GM12878 (cell line): Measurements from ENCODE around the gene XPC. TPM values are rescaled to one million over a fixed set of nuclear protein-coding genes. Genes with fewer than 3 reads are reported as not detected.

Source experiments
- ATAC-seq: fragments of 200-7000 bp; cut with Tn5 transposase; 3 replicates; pipeline ENCODE4 v1.9.1; 2020; ENCODE audit warnings: mild to moderate bottlenecking, moderate library complexity
- BruUV-seq: library from RNA; stranded (reverse); fragments of 400-500 nt; replicated peaks from 2 replicates; lab custom pipeline; 2021; lab: Mats Ljungman, UMichigan
- CTCF ChIA-PET: fragments of 300-600 bp; sonication (Branson Sonifier 250); formaldehyde crosslinking; extraction: SDS; loops from one replicate; lab custom pipeline; 2021; ENCODE audit warnings: inconsistent platforms; lab: Yijun Ruan, JAX
- POLR2A ChIA-PET: fragments of 350-600 bp; formaldehyde crosslinking; extraction: SDS; loops from one replicate; lab custom pipeline; 2021; ENCODE audit warnings: inconsistent platforms; lab: Charles Lee
- RAD21 ChIA-PET: fragments of 300-600 bp; sonication (Branson Sonifier 250); formaldehyde crosslinking; loops from one replicate; lab custom pipeline; 2023; ENCODE audit warnings: antibody characterized with exemption; ENCODE audit not compliant: unreplicated experiment; lab: Charles Lee
- SMC1A ChIA-PET: fragments of 300-600 bp; sonication (Branson Sonifier 250); formaldehyde crosslinking; loops from one replicate; lab custom pipeline; 2023; ENCODE audit not compliant: unreplicated experiment, uncharacterized antibody; lab: Charles Lee
- DNase-seq: peaks from one replicate; pipeline ENCODE4 v3.0.0-alpha.2; 2011; ENCODE audit warnings: low read depth, low spot score
- FAIRE-seq: peaks from 3 replicates; lab custom pipeline; 2011; peaks lifted over from hg19 to GRCh38; lab: Jason Lieb, UNC
- H2AFZ ChIP-seq: 2 replicates; pipeline ENCODE4 v1.6.0; 2011; ENCODE audit warnings: low read depth, low read length, control low read depth; ENCODE audit not compliant: control insufficient read depth
- H3K27ac ChIP-seq: 2 replicates; pipeline ENCODE4 v1.5.1; 2011; ENCODE audit warnings: control low read depth; ENCODE audit not compliant: control insufficient read depth, insufficient read depth
- H3K27me3 ChIP-seq, 2 experiments: replicated peaks in 1 of 2; 2 replicates each; pipeline versions ENCODE4 v1.6.0 to v1.6.1; 2011; ENCODE audit warnings: low read length in 1 of 2; ENCODE audit not compliant: control insufficient read depth in 2 of 2, insufficient read depth in 2 of 2
- H3K36me3 ChIP-seq, 2 experiments: 2 replicates each; pipeline ENCODE4 v1.5.1; 2011; ENCODE audit warnings: low read length in 1 of 2; ENCODE audit not compliant: control insufficient read depth in 2 of 2, insufficient read depth in 2 of 2
- H3K4me1 ChIP-seq: 2 replicates; pipeline ENCODE4 v1.6.1; 2011; ENCODE audit warnings: mild to moderate bottlenecking, low read length, moderate library complexity, mixed read lengths; ENCODE audit not compliant: control insufficient read depth, insufficient read depth
- H3K4me2 ChIP-seq: 2 replicates; pipeline ENCODE4 v1.6.0; 2011; ENCODE audit warnings: control low read depth; ENCODE audit not compliant: control insufficient read depth, insufficient read depth
- H3K4me3 ChIP-seq: fragments of 200-600 bp; sonication (generic); 2 replicates; pipeline ENCODE4 v1.5.1; 2016
- H3K79me2 ChIP-seq: 2 replicates; pipeline ENCODE4 v1.6.0; 2011; ENCODE audit warnings: low read length; ENCODE audit not compliant: control insufficient read depth, insufficient read depth
- H3K9ac ChIP-seq: 2 replicates; pipeline ENCODE4 v1.8.0; 2011; ENCODE audit warnings: low read length, control low read depth, mixed read lengths; ENCODE audit not compliant: control insufficient read depth, insufficient read depth
- H3K9me3 ChIP-seq: replicated peaks from 3 replicates; pipeline ENCODE4 v1.5.1; 2011; ENCODE audit warnings: mild to moderate bottlenecking, low read length; ENCODE audit not compliant: control insufficient read depth, insufficient read depth
- H4K20me1 ChIP-seq: 2 replicates; pipeline ENCODE4 v1.6.0; 2011; ENCODE audit not compliant: control insufficient read depth, insufficient read depth
- BHLHE40 ChIP-seq, 2 experiments: fragments of 450-650 bp in 1 of 2; IDR thresholded peaks; 2 replicates each; pipeline ENCODE4 v1.6.1; 2011 to 2017; ENCODE audit warnings: low read depth in 2 of 2, borderline replicate concordance in 1 of 2, improper control_type of control experiment in 1 of 2, low read length in 1 of 2, mild to moderate bottlenecking in 1 of 2
- EGR1 ChIP-seq, 2 experiments: IDR thresholded peaks; 1 replicate in 1 of 2; 2 replicates in 1 of 2; pipeline ENCODE4 v1.6.1; 2011 to 2012; ENCODE audit warnings: low read depth in 2 of 2, low read length in 2 of 2, borderline replicate concordance in 1 of 2, mild to moderate bottlenecking in 1 of 2, moderate library complexity in 1 of 2
- FOXK2 ChIP-seq: fragments of 450-650 bp; IDR thresholded peaks from 2 replicates; pipeline ENCODE4 v1.6.1; 2017; ENCODE audit warnings: mild to moderate bottlenecking, moderate library complexity
- GATAD2B ChIP-seq: fragments of 450-650 bp; conservative IDR thresholded peaks from 2 replicates; pipeline ENCODE4 v1.6.1; 2017; ENCODE audit warnings: low read depth, mild to moderate bottlenecking, moderate library complexity
- IKZF2 ChIP-seq, 2 experiments: fragments of 450-650 bp; IDR thresholded peaks; 2 replicates each; pipeline ENCODE4 v1.6.1; 2017; ENCODE audit warnings: mild to moderate bottlenecking in 2 of 2, moderate library complexity in 2 of 2
- JUNB ChIP-seq: IDR thresholded peaks from 2 replicates; pipeline ENCODE4 v1.6.1; 2016; ENCODE audit warnings: antibody characterized with exemption, mild to moderate bottlenecking
- LARP7 ChIP-seq: fragments of 450-650 bp; IDR thresholded peaks from 2 replicates; pipeline ENCODE4 v1.6.1; 2017; ENCODE audit warnings: mild to moderate bottlenecking
- MYC ChIP-seq: IDR thresholded peaks from 2 replicates; pipeline ENCODE4 v1.6.1; 2011; ENCODE audit warnings: mild to moderate bottlenecking, low read length, moderate library complexity, inconsistent platforms; ENCODE audit not compliant: insufficient read depth, insufficient replicate concordance, insufficient read length, severe bottlenecking
- POU2F2 ChIP-seq: IDR thresholded peaks from 3 replicates; pipeline ENCODE4 v1.6.1; 2011; ENCODE audit warnings: low read depth, mild to moderate bottlenecking, low read length, borderline replicate concordance
- SIX5 ChIP-seq: IDR thresholded peaks from 2 replicates; pipeline ENCODE4 v1.6.1; 2011; ENCODE audit warnings: mild to moderate bottlenecking, low read depth, low read length, moderate library complexity; ENCODE audit not compliant: severe bottlenecking
- SPI1 ChIP-seq: IDR thresholded peaks from 2 replicates; pipeline ENCODE4 v1.6.1; 2011; ENCODE audit warnings: low read depth, mild to moderate bottlenecking, low read length, moderate library complexity, borderline replicate concordance; ENCODE audit not compliant: insufficient read depth
- TARDBP ChIP-seq: IDR thresholded peaks from 2 replicates; pipeline ENCODE4 v1.6.1; 2016; ENCODE audit warnings: borderline replicate concordance
- WGBS: methylation state at CpG from one replicate; pipeline ENCODE4 v1.1.6; 2016; ENCODE audit warnings: low lambda C conversion rate; ENCODE audit not compliant: insufficient replicate concordance, insufficient coverage; ENCODE audit errors: missing lambda C conversion rate; 5-methylcytosine and 5-hydroxymethylcytosine counted together
- in situ Hi-C: fragments of 300-500 bp; cut with MboI; formaldehyde crosslinking; loops from 9 replicates; pipeline ENCODE4 v1.14.3; 2018; ENCODE audit warnings: mixed read lengths
- intact Hi-C: fragments of 100-400 bp; cut with micrococcal nuclease; formaldehyde crosslinking; loops from one replicate; pipeline ENCODE4 v1.14.2; 2022; ENCODE audit not compliant: unreplicated experiment
- polyA plus RNA-seq, 11 experiments: library from polyadenylated mRNA; depleted of rRNA in 4 of 11; unstranded in 6 of 11; stranded (reverse) in 5 of 11; fragments of >200 nt; fragmentation: Nextera tagmentation in 4 of 11; fragmentation: Illumina TruSeq in 1 of 11; extraction: Ambion mirVana in 4 of 11; extraction: Trizol in 1 of 11; gene quantifications; 1 replicate in 1 of 11; 2 replicates in 10 of 11; pipeline versions ENCODE4 v1.2.1 to v1.2.3, GENCODE V29; 2011 to 2016; ENCODE audit warnings: inconsistent platforms in 2 of 11, missing spikeins in 2 of 11, low read depth in 1 of 11
- total RNA-seq, 4 experiments: library from RNA; depleted of rRNA in 3 of 4; stranded (reverse); fragments of >200 nt in 3 of 4; fragmentation: Illumina TruSeq in 1 of 4; extraction: Trizol in 1 of 4; gene quantifications; 2 replicates each; pipeline versions ENCODE4 v1.2.1 to v1.2.3, GENCODE V29; 2013 to 2021
- TF ChIP-seq, protein P1 (sequence below): fragments of 450-650 bp; IDR thresholded peaks from 2 replicates; pipeline ENCODE4 v1.6.1; 2017; ENCODE audit warnings: low read depth, mild to moderate bottlenecking, moderate library complexity
- TF ChIP-seq, protein P2 (sequence below): IDR thresholded peaks from 2 replicates; pipeline ENCODE4 v1.6.1; 2012; ENCODE audit warnings: low read depth, low read length, improper control_type of control experiment
- TF ChIP-seq, protein P3 (sequence below): fragments of 450-650 bp; IDR thresholded peaks from 2 replicates; pipeline ENCODE4 v1.6.1; 2016; ENCODE audit warnings: mild to moderate bottlenecking, moderate library complexity, borderline replicate concordance

Gene XPC
- total and polyA plus RNA-seq, 10 of the 15 experiments (the other 5 are each of a cell fraction or from before 2014, with no cell fraction given): 4.0 to 48.3 (median 29.8) TPM

DNA sequence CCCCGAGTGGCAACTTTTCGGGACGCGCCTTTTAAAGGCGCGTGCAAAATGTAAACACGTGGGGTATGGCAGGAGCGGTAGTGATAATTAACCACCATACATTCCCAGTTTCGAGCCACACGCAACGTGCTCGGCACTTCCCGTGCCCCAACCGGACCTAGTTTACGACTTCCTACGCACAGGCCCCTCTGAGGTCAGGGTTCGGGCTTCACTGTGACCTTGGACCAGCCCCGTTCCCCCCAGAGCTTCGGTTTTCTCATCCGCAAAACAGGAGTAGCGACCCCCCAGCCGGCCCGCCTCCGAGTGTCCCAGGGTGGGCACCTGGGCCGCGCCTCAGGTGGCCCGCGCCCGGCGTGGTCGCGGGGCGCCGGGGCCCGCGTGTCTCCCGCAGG is 54.2 kb downstream of the XPC start:
- CTCF ChIA-PET: interaction anchor here (1.1 to 3.0 kb wide), 4 partner anchors 11 to 228 kb away, joined by 3 to 9 read pairs (median 6); partner anchors contain the start of genes LSM3 and XPC
- H3K79me2 ChIP-seq: peaks cover 55% of the 10 kb centered on the region
- H3K27ac ChIP-seq: peak overlapping the region; percentile 81
- whole genome bisulfite sequencing: 1% methylated on average over 37 of the region's 37 CpGs
- intact Hi-C loops: loop anchor here (1.0 to 5.0 kb wide), 2 partner anchors 54 to 227 kb away; partner anchors contain the start of genes LSM3 and XPC
- in situ Hi-C loops: no loop called here
- no peaks in the 10 kb centered on the region for H3K9me3 ChIP-seq
- H2AFZ ChIP-seq: peak overlapping the region; percentile 73
- no peaks in the 10 kb centered on the region for H3K27me3 ChIP-seq
- DNase-seq (peak; percentile 48), FAIRE-seq (peak; percentile 84), ATAC-seq (peak; percentile 63)
- POLR2A ChIA-PET: interaction anchor here (1.0 to 3.6 kb wide), 5 partner anchors 15 to 704 kb away, joined by 3 to 42 read pairs (median 4); partner anchors contain the start of genes LSM3, NUP210 and XPC
- SMC1A ChIA-PET: interaction anchor here (0.9 to 2.2 kb wide), 7 partner anchors 52 to 227 kb away, joined by 3 to 10 read pairs (median 4); partner anchors contain the start of genes LSM3 and XPC
- peaks cover 0 to 20% of the 10 kb centered on the region in 2 experiments; a peak in 2 of 4 replicates for H3K36me3 ChIP-seq
- peak overlapping the region; percentile 76 for H3K9ac ChIP-seq
- H4K20me1 ChIP-seq: no peaks in the 10 kb centered on the region; the same call in 1 of the 2 replicates
- peaks cover 8% of the 10 kb centered on the region for H3K4me1 ChIP-seq
- no TSS peak for BruUV-seq
- RAD21 ChIA-PET: interaction anchor here (1.9 to 3.6 kb wide), 3 partner anchors 20 to 227 kb away, joined by 8 to 27 read pairs (median 11); partner anchors contain the start of genes LSM3 and XPC
- H3K4me2 ChIP-seq: peak overlapping the region; percentile 88
- H3K4me3 ChIP-seq: peak overlapping the region; percentile 93
- 0 out of 2 replicates have a peak, but pooled peaks have one; percentile 64 for TF ChIP-seq LARP7
- TF ChIP-seq, protein P1, sequence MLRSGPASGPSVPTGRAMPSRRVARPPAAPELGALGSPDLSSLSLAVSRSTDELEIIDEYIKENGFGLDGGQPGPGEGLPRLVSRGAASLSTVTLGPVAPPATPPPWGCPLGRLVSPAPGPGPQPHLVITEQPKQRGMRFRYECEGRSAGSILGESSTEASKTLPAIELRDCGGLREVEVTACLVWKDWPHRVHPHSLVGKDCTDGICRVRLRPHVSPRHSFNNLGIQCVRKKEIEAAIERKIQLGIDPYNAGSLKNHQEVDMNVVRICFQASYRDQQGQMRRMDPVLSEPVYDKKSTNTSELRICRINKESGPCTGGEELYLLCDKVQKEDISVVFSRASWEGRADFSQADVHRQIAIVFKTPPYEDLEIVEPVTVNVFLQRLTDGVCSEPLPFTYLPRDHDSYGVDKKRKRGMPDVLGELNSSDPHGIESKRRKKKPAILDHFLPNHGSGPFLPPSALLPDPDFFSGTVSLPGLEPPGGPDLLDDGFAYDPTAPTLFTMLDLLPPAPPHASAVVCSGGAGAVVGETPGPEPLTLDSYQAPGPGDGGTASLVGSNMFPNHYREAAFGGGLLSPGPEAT: 0 out of 2 replicates have a peak, but pooled peaks have one; percentile 22
- no peak for TF ChIP-seq JUNB
- TF ChIP-seq IKZF2 (IDR thresholded peaks at IDR 0.05): peak; percentile 65 to 73
- TF ChIP-seq, protein P2, sequence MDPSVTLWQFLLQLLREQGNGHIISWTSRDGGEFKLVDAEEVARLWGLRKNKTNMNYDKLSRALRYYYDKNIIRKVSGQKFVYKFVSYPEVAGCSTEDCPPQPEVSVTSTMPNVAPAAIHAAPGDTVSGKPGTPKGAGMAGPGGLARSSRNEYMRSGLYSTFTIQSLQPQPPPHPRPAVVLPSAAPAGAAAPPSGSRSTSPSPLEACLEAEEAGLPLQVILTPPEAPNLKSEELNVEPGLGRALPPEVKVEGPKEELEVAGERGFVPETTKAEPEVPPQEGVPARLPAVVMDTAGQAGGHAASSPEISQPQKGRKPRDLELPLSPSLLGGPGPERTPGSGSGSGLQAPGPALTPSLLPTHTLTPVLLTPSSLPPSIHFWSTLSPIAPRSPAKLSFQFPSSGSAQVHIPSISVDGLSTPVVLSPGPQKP: 0 out of 2 replicates have a peak, but pooled peaks have one; percentile 26
- peak; percentile 56 for TF ChIP-seq SIX5
- 0 out of 2 replicates have a peak, but pooled peaks have one; percentile 32 for TF ChIP-seq TARDBP
- peak; percentile 49; the same call in 1 of the 2 replicates for TF ChIP-seq SPI1
- TF ChIP-seq MYC: peak; percentile 96
- TF ChIP-seq EGR1 (IDR thresholded peaks at IDR 0.05; ENCODE audit: borderline replicate concordance in 1 of 2, low read depth in 2 of 2, low read length in 2 of 2): peak in 1 of 2 experiments; percentile 44; a peak in 1 of 3 replicates
- peak; percentile 86 to 87 for TF ChIP-seq BHLHE40 (IDR thresholded peaks at IDR 0.05; ENCODE audit: borderline replicate concordance in 1 of 2, low read depth in 2 of 2, low read length in 1 of 2)
- no peak; the same call in none of the 2 replicates for TF ChIP-seq GATAD2B
- no peak; the same call in 2 of the 3 replicates for TF ChIP-seq POU2F2
- TF ChIP-seq, protein P3, sequence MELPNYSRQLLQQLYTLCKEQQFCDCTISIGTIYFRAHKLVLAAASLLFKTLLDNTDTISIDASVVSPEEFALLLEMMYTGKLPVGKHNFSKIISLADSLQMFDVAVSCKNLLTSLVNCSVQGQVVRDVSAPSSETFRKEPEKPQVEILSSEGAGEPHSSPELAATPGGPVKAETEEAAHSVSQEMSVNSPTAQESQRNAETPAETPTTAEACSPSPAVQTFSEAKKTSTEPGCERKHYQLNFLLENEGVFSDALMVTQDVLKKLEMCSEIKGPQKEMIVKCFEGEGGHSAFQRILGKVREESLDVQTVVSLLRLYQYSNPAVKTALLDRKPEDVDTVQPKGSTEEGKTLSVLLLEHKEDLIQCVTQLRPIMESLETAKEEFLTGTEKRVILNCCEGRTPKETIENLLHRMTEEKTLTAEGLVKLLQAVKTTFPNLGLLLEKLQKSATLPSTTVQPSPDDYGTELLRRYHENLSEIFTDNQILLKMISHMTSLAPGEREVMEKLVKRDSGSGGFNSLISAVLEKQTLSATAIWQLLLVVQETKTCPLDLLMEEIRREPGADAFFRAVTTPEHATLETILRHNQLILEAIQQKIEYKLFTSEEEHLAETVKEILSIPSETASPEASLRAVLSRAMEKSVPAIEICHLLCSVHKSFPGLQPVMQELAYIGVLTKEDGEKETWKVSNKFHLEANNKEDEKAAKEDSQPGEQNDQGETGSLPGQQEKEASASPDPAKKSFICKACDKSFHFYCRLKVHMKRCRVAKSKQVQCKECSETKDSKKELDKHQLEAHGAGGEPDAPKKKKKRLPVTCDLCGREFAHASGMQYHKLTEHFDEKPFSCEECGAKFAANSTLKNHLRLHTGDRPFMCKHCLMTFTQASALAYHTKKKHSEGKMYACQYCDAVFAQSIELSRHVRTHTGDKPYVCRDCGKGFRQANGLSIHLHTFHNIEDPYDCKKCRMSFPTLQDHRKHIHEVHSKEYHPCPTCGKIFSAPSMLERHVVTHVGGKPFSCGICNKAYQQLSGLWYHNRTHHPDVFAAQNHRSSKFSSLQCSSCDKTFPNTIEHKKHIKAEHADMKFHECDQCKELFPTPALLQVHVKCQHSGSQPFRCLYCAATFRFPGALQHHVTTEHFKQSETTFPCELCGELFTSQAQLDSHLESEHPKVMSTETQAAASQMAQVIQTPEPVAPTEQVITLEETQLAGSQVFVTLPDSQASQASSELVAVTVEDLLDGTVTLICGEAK: peak; percentile 77
- TF ChIP-seq FOXK2: peak; percentile 82
